LNCaP clone FGC (cell line): Measurements from ENCODE around the gene COPS2.
"Not testable (repeated sequence)": the region's sequence is repeated elsewhere in the genome, so short reads cannot be mapped to it uniquely, and the experiment has no call there.

Experiments
- DNase-seq: peaks from one replicate; pipeline ENCODE4 v3.0.0-alpha.2; 2011; ENCODE audit warnings: low read depth
- H3K4me3 ChIP-seq: 2 replicates; pipeline ENCODE4 v1.5.1; 2011; ENCODE audit warnings: mild to moderate bottlenecking, low read depth, low read length, control low read depth
- TF ChIP-seq, protein P1 (sequence below): IDR thresholded peaks from 2 replicates; pipeline ENCODE4 v1.5.1; 2012; ENCODE audit warnings: mild to moderate bottlenecking; ENCODE audit not compliant: control insufficient read depth, insufficient read depth; ENCODE audit errors: extremely low read depth

The COPS2 gene

DNA sequence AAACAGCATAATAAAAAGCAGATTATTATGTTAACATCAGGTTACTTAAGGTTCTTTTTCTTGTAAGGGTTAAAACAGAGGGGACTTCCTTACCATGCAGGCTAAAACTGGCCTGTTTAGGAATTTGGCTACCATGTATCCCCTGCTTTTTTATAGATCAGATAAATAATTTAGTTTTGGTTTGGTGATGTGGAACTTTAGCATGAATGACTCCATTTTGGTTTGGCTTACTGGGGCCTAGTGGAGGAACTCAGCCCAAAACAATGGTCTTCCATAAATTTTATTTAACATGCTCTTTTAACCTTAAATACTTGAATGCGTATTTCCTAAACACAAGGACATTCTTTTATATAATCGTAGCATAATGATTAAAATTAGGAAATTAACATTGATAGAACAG is 33.5 kb upstream of the COPS2 start:
- no peak for DNase-seq
- H3K4me3 ChIP-seq, result no peak overlapping the region
- TF ChIP-seq, protein P1, sequence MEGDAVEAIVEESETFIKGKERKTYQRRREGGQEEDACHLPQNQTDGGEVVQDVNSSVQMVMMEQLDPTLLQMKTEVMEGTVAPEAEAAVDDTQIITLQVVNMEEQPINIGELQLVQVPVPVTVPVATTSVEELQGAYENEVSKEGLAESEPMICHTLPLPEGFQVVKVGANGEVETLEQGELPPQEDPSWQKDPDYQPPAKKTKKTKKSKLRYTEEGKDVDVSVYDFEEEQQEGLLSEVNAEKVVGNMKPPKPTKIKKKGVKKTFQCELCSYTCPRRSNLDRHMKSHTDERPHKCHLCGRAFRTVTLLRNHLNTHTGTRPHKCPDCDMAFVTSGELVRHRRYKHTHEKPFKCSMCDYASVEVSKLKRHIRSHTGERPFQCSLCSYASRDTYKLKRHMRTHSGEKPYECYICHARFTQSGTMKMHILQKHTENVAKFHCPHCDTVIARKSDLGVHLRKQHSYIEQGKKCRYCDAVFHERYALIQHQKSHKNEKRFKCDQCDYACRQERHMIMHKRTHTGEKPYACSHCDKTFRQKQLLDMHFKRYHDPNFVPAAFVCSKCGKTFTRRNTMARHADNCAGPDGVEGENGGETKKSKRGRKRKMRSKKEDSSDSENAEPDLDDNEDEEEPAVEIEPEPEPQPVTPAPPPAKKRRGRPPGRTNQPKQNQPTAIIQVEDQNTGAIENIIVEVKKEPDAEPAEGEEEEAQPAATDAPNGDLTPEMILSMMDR, result no peak

DNA sequence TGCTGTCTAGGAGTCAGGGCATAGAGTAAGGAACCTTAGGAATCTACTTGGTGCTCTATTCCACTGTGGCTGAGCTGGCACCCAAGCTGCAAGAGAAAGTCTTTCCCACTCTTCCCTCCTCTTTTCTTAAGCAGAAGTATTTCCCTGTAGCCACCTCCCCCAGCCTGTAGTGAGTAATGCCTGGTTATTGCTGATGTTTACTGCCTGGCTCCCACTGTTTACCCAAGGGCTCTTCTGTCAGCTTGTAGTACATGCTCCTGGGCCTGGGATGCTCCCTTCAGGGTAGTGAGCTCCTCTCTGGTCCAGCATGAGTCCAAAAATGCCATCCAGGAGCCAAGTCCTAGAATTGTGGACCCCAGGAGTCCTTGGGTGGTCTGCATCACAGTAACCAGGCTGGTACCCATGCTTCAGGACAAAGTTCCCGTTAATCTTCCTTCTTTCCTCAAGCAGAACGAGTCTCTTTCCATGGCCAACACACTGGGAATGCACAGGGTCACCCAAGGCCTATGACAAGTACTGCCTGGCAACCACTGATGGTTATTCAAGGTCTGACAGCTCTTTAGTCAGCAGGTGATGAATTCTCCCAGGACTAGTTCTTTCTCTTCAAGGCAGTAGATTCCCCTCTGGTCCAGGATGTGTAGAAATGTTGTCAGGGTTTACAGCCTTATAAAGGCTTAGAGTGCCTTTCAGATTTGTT is 32.3 kb upstream of the COPS2 start:
- TF ChIP-seq, protein P1, result no peak
- no peak for DNase-seq
- no peak overlapping the region for H3K4me3 ChIP-seq

DNA sequence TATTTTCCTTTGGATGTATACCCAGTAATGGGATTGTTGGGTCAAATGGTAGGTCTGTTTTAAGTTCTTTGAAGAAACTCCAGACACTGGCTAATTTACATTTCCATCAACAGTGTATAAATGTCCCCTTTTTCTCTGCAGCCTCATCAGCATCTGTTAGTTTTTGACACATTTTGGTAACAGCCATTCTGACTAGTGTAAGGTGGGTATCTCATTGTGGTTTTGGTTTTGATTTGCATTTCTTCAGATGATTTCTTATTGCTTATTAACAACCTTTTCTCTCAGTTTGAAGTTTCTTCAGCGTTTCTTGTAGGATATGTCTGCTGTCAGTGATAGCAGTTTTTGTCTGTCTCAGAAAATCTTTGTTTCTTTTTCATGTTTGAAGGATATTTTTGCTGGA is 30.1 kb upstream of the COPS2 start:
- no peak for DNase-seq
- TF ChIP-seq, protein P1, result no peak
- no peak overlapping the region for H3K4me3 ChIP-seq

DNA sequence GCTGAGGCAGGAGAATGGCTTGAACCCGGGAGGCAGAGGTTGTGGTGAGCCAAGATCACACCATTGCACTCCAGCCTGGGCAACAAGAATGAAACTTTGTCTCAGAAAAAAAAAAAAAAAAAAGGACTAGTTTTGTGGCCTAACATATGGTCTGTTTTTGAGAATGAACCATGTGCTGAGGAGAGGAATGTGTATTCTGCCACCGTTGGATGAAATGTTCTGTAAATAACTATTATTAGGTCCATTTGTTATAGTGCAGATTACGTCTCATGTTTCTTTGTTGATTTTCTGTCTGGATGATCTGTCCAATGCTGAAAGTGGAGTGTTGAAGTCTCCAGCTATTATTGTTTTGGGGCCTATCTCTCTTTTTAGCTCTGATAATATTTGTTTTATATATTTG is 28.3 kb upstream of the COPS2 start:
- DNase-seq, H3K4me3 ChIP-seq: not testable (repeated sequence)

DNA sequence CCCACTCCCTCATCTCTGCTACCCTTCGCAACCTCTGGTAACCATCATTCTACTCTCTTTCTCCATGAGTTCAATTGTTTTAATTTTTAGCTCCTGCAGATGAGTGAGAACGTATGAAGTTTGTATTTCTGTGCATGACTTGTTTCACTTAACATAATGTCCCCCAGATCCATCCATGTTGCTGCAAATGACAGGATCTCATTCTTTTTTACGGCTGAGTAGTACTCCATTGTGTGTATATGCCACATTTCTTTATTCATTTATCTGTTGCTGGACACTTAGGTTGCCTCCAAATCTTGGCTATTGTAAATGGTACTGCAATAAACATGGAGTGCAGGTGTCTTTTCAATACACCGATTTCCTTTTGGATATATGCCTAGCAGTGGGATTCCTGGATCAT is 26.7 kb upstream of the COPS2 start:
- no peak overlapping the region for H3K4me3 ChIP-seq
- DNase-seq, result no peak
- TF ChIP-seq, protein P1, result no peak

DNA sequence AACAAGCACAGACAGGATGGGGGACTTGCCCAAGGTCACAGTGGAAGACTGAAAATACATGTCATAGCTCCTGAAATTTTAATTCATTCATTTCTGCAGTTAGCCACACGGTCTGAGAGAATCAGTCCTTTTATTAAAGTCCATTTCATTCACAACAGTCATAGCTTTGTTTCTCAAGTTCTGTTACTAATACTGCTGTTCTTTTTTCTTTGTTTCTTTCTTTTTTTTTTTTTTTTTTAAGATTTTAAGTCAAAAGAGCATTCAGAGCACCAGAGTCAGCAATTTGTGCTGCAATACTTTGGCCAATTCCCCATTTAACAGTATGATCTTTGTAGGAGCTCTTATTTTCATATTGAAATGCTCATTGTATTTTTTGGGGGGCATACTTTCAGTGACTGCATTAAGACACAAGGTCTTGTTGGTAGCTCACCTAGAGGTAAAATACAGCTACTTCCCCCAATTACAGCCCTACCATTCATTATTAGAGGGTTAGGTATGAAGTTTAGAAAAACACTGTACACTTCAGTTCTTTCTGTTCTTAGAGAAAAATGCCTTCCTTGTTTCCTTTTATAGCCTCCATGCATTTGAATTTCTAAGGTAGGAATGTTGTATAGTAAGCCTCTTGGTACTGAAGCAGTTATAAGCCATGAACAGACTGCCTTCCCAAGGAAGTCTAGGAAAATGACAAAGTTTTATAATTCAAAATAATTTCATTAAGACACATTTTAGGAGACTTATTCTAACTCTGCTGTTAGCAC is 24.2 kb upstream of the COPS2 start:
- DNase-seq, result no peak
- TF ChIP-seq, protein P1, result no peak
- no peak overlapping the region for H3K4me3 ChIP-seq

DNA sequence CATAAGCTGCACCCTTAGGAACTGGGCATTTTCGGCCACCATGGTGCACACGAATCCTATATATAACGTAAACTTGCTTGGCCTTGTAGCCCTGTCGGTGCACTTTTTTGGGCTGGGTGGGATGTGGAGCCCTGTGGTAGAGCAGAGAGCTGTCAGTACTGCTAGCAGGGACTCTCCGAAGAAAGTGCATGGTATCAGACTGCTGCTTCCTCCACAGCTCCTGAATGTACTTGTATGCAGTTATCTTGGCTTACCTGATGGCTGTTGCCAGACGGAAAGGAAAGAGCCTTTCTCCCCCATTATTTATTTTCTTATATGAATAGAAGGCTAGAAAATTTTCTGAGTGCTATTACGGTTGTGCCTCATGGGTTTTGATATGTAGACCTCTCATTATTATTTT is 23.1 kb upstream of the COPS2 start:
- no peak for DNase-seq
- no peak overlapping the region for H3K4me3 ChIP-seq
- TF ChIP-seq, protein P1, result no peak

DNA sequence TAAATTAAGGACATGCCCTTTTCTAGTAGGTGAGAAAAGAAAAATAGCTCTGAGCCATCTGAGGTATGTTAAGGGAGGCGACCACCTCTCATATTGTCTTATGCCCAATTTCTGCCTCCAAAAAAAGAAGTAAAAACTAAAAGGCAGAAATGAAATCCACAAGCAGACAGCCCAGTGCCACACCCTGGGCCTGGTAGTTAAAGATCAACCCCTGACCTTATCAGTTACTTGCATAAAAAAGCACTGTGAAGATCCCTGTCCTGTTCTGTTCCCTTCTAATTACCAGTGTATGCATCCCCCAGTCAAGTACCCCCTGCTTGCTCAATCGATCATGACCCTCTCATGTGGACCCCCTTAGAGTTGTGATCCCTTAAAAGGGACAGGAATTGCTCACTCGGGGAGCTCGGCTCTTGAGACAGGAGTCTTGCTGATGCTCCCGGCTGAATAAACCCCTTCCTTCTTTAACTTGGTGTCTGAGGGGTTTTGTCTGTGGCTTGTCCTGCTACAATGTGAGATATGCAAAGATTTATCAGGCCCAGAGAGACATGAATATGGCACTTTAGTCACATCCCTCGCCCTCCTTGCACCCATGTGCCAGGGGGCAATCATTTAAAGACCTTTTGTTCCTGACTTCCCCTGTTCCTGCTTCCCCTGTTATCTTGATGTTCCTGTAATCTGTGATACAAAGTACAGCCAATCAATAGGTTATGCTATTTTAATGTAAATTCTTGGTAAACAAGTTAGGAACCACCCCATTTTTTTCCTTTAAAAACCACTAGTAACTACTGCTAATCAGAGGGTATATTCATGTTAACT is 20.4 kb upstream of the COPS2 start:
- not testable (repeated sequence) for DNase-seq

More for the DNA sequence above, 20.4 kb upstream of the COPS2 start:
- not testable (repeated sequence) for H3K4me3 ChIP-seq
